Large intestine (tissue), 3 donors: ENCODE measurements around the gene INTS13. TPM values are rescaled to one million over a fixed set of nuclear protein-coding genes. Genes with fewer than 3 reads are reported as not detected.

Experiments used
- DNase-seq, 2 donors: peaks; one replicate each; pipeline versions ENCODE4 v3.0.0 to v3.0.0-alpha.2; 2013
- H3K27ac ChIP-seq: one replicate; pipeline ENCODE4 v1.5.1; 2013; ENCODE audit warnings: low read length
- H3K27me3 ChIP-seq: 2 replicates; pipeline ENCODE4 v1.6.1; 2013; ENCODE audit warnings: low read length; ENCODE audit not compliant: control insufficient read depth, insufficient read depth
- H3K36me3 ChIP-seq: 2 replicates; pipeline ENCODE4 v1.6.1; 2013; ENCODE audit warnings: low read length; ENCODE audit not compliant: control insufficient read depth, insufficient read depth
- H3K4me1 ChIP-seq: one replicate; pipeline ENCODE4 v1.6.1; 2013; ENCODE audit warnings: low read length; ENCODE audit not compliant: control insufficient read depth, insufficient read depth
- H3K4me3 ChIP-seq: one replicate; pipeline ENCODE4 v1.5.1; 2013; ENCODE audit warnings: low read length
- H3K9me3 ChIP-seq: one replicate; pipeline ENCODE4 v1.6.1; 2013; ENCODE audit warnings: mild to moderate bottlenecking, low read depth, low read length, moderate library complexity; ENCODE audit not compliant: control insufficient read depth
- WGBS: methylation state at CpG from one replicate; pipeline ENCODE4 v1.1.5; 2013; ENCODE audit warnings: low lambda C conversion rate; ENCODE audit not compliant: insufficient coverage; 5-methylcytosine and 5-hydroxymethylcytosine counted together
- polyA plus RNA-seq: library from polyadenylated mRNA; unstranded; fragments of 120-200 nt; gene quantifications from one replicate; pipeline ENCODE4 v1.2.1, GENCODE V29; 2013

The INTS13 gene
- polyA plus RNA-seq, 1 donor, result 20.8 TPM

DNA sequence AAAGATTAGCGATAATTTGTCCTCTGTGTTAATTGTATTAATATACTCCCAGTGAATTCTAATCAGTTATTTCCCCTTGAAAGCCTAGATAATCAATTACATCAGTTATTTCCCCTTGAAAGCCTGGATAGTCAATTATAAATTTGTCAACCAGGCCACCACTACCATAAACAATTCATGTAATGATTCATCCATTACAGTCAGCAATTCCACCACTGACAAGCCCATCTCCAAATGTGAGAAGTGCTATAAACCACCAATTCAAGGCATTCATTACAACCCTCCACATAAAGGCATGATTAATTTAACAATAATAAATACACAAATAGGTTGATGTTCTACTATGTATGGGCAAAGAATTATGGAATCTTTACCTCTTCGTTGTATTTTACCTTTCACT is 40.9 kb downstream of the INTS13 start:
- H3K36me3 ChIP-seq, result peaks cover 6% of the 10 kb centered on the region
- H3K27ac ChIP-seq, result no peak overlapping the region
- H3K4me1 ChIP-seq, result no peaks in the 10 kb centered on the region
- H3K27me3 ChIP-seq, result no peaks in the 10 kb centered on the region
- WGBS, result 100% methylated on average over 2 of the region's 2 CpGs
- no peaks in the 10 kb centered on the region for H3K9me3 ChIP-seq
- H3K4me3 ChIP-seq, result no peak overlapping the region
- no peak for DNase-seq

GRCh38 chr12:26895672-26896071 is 42.1 kb downstream of the INTS13 start:
- WGBS, result 100% methylated on average over 1 of the region's 4 CpGs
- Histone ChIP-seq H3K9me3 (no peaks in the 10 kb centered on the region), H3K36me3 (peaks cover 6% of the 10 kb centered on the region), H3K27ac (no peak overlapping the region), H3K4me1 (no peaks in the 10 kb centered on the region), H3K4me3 (no peak overlapping the region), H3K27me3 (no peaks in the 10 kb centered on the region)
- no peak for DNase-seq

- WGBS, result no CpG with 5 or more reads among the region's 1 CpG
Observed at GRCh38 chr12:26891704-26892103, 46.1 kb downstream of the INTS13 start.

GRCh38 chr12:26890784-26891183 is 47.0 kb downstream of the INTS13 start:
- H3K27ac ChIP-seq, result no peak overlapping the region
- H3K4me1 ChIP-seq, result no peaks in the 10 kb centered on the region
- no peaks in the 10 kb centered on the region for H3K9me3 ChIP-seq
- no peak overlapping the region for H3K4me3 ChIP-seq
- DNase-seq, result no peak
- WGBS, result no CpG with 5 or more reads among the region's 5 CpGs
- no peaks in the 10 kb centered on the region for H3K36me3 ChIP-seq
- H3K27me3 ChIP-seq, result no peaks in the 10 kb centered on the region

More at GRCh38 chr12:26891704-26892103, 46.1 kb downstream of the INTS13 start:
- H3K27ac ChIP-seq, result no peak overlapping the region
- no peak overlapping the region for H3K4me3 ChIP-seq
- no peaks in the 10 kb centered on the region for H3K9me3 ChIP-seq
- no peaks in the 10 kb centered on the region for H3K27me3 ChIP-seq
- H3K4me1 ChIP-seq, result no peaks in the 10 kb centered on the region
- no peak for DNase-seq
- H3K36me3 ChIP-seq, result no peaks in the 10 kb centered on the region

DNA sequence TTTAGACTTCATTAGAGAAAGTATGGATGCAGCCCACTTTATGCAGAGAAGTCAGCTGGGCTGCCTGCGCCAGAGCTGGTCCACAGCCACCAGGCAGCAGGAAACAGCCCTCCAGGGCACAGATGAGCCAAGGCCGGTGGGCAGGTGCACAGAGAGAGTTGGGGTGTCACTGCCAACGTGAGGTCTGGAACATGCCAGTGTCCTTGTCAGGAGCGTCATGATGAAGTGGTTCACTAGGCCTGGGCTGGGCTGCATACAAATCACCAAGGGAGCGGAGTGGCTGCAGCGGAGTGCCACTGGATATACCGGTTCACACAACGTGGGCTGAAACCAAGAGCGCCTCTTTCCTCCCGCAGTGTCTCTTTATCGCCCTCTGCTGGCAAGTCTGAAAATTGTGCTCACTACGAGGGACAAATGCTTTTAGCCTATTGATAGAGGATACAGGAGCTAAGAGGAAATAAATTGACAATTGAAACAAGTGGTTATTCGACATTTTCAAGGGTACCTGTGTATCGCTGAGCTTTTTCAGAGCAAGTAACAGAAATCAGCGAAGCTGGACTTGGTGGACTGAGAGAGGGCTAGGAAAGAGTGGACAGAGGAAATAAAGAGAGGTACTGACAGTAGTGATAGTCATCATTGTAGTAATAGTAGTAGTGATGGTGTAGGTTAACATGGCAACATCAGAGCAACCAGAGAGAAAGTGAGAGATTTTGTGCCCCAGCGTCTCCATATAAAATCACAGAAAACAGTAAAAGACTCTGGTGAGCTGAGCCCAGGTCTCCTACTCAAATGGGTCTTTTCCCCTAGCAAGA is 52.8 kb downstream of the INTS13 start:
- WGBS, result 8% methylated on average over 2 of the region's 16 CpGs
- H3K27me3 ChIP-seq, result no peaks in the 10 kb centered on the region
- no peak overlapping the region for H3K4me3 ChIP-seq
- DNase-seq, result peak; percentile 76 to 81
- no peak overlapping the region for H3K27ac ChIP-seq
- H3K9me3 ChIP-seq, result no peaks in the 10 kb centered on the region
- H3K4me1 ChIP-seq, result no peaks in the 10 kb centered on the region
- H3K36me3 ChIP-seq, result no peaks in the 10 kb centered on the region

DNA sequence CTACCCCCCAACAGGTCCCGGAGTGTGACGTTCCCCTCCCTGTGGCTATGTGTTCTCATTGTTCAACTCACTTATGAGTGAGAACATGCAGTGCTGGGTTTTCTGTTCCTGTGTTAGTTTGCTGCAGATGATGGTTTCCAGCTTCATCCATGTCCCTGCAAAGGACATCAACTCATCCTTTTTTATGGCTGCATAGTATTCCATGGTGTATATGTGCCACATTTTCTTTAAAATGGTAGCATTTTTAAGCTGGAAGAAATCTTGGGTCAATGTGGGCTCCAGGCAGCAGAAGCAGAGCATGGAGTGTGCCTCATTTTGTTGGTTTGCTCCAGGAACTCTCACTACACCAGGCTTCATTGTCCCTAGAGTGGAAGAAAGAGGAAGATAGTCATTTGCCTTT is 57.2 kb downstream of the INTS13 start:
- Histone ChIP-seq H3K4me1 (no peaks in the 10 kb centered on the region), H3K27me3 (no peaks in the 10 kb centered on the region), H3K27ac (no peak overlapping the region), H3K9me3 (no peaks in the 10 kb centered on the region), H3K4me3 (no peak overlapping the region), H3K36me3 (no peaks in the 10 kb centered on the region)
- DNase-seq, result no peak
- WGBS, result no CpG with 5 or more reads among the region's 2 CpGs

- Histone ChIP-seq H3K4me1 (no peaks in the 10 kb centered on the region), H3K27ac (no peak overlapping the region), H3K4me3 (no peak overlapping the region), H3K36me3 (no peaks in the 10 kb centered on the region), H3K9me3 (no peaks in the 10 kb centered on the region), H3K27me3 (no peaks in the 10 kb centered on the region)
- peak; percentile 11 to 52 for DNase-seq
- 0% methylated on average over 1 of the region's 6 CpGs for WGBS
Observed at GRCh38 chr12:26878661-26879119, 59.1 kb downstream of the INTS13 start.

DNA sequence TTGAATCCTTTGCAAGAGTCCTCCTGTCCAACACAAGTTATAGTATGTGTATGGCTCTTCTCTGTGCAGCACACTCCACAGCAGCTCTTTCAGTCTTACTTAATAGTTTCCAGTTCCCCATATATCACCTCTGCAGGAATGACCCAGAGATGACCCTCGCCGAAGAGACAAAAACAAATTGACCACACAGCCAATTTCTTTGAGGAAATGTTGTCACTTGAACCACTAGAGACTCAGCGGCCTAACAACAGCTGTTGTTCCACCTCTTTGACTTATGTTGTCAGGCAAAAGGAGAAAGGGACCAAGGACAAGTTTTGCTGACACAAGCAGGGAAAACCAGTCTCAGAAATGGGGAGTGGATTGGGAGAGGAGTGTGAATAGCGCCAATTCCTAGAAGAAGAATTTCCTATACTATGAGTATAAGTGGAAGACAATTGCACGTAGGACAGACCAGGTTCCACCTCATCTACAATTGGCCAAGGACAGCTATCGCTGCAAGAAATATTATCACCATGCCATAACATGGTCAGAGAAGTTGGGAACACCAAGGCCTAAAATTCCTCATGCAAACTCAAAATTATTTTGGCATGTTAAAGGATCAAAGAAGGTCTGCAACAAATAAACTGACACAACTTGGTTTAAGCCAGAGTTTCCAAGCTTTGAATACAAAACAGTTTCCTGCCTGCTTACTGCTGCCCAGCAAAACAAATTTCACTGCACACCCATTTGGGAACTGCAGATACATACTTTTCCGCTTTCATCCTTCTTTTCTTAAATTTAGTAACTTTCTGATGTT is 63.1 kb downstream of the INTS13 start:
- 0% methylated on average over 1 of the region's 7 CpGs for WGBS
- Histone ChIP-seq H3K4me1 (no peaks in the 10 kb centered on the region), H3K27me3 (no peaks in the 10 kb centered on the region), H3K36me3 (no peaks in the 10 kb centered on the region), H3K4me3 (no peak overlapping the region), H3K27ac (no peak overlapping the region), H3K9me3 (no peaks in the 10 kb centered on the region)
- peak in 1 of 2 donors; percentile 25 for DNase-seq

- no peaks in the 10 kb centered on the region for H3K4me1 ChIP-seq
- no peak overlapping the region for H3K4me3 ChIP-seq
- no peaks in the 10 kb centered on the region for H3K9me3 ChIP-seq
- no peak overlapping the region for H3K27ac ChIP-seq
- no peaks in the 10 kb centered on the region for H3K36me3 ChIP-seq
- WGBS, result no CpG with 5 or more reads among the region's 1 CpG
- H3K27me3 ChIP-seq, result no peaks in the 10 kb centered on the region
- DNase-seq, result no peak
Observed at GRCh38 chr12:26872625-26873024, 65.2 kb downstream of the INTS13 start.

DNA sequence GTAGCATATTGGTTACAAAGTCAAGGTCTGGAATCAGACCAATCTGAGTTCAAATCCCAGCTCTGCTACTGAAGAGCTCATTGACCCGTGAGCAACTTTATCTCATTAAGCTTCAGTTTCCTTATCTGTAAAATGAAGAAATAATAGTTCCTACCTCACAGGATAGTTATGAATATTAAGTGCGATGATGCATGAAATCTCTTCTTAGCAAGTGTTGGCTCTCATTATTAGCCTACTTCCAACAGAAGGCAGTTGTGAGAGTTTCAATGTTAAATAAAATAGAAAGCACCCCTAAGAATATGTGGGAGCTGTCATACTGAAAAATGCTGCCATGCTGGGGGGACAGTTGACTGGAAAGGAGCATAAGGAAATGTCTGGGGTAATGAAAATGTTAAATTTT is 65.8 kb downstream of the INTS13 start:
- Histone ChIP-seq H3K9me3 (no peaks in the 10 kb centered on the region), H3K27ac (no peak overlapping the region), H3K4me1 (no peaks in the 10 kb centered on the region), H3K36me3 (no peaks in the 10 kb centered on the region), H3K27me3 (no peaks in the 10 kb centered on the region), H3K4me3 (no peak overlapping the region)
- no peak for DNase-seq
- 100% methylated on average over 1 of the region's 2 CpGs for WGBS
